HG03432 (cell line): Measurements from ENCODE around the gene NLRP9.

Experiments
- ATAC-seq: cut with Tn5 transposase; IDR thresholded peaks from one replicate; pipeline ENCODE4 v1.9.1; 2021; ENCODE audit warnings: mild to moderate bottlenecking, moderate library complexity; ENCODE audit not compliant: unreplicated experiment

NLRP9 gene

GRCh38 chr19:55674841-55675660 is 63.2 kb downstream of the NLRP9 start, which contains the start of gene EPN1:
EPN1 (plus strand) TSS chr19:55675226; CDS start chr19:55678628, 3,402 bp downstream.
- ATAC-seq: peak; percentile 77

- no peak for ATAC-seq
Measured at GRCh38 chr19:55674459-55674840, 63.8 kb downstream of the NLRP9 start.

- ATAC-seq: no peak
Measured at GRCh38 chr19:55673889-55674288, 64.3 kb downstream of the NLRP9 start.

GRCh38 chr19:55673465-55673864 is 64.7 kb downstream of the NLRP9 start:
- ATAC-seq: no peak

- ATAC-seq: no peak
Measured at GRCh38 chr19:55672418-55672817, 65.8 kb downstream of the NLRP9 start.

GRCh38 chr19:55671054-55671378 is 67.2 kb downstream of the NLRP9 start:
- no peak for ATAC-seq

- no peak for ATAC-seq
Measured at GRCh38 chr19:55670280-55671053, 67.7 kb downstream of the NLRP9 start.

- ATAC-seq: no peak
Measured at GRCh38 chr19:55669418-55670279, 68.6 kb downstream of the NLRP9 start.

- no peak for ATAC-seq
Measured at GRCh38 chr19:55668603-55669348, 69.4 kb downstream of the NLRP9 start.

GRCh38 chr19:55667958-55668357 is 70.2 kb downstream of the NLRP9 start:
- ATAC-seq: no peak

- ATAC-seq: no peak
Measured at GRCh38 chr19:55667511-55667910, 70.7 kb downstream of the NLRP9 start.

- no peak for ATAC-seq
Measured at GRCh38 chr19:55667006-55667381, 71.2 kb downstream of the NLRP9 start.

- ATAC-seq: no peak
Measured at GRCh38 chr19:55666343-55667005, 71.7 kb downstream of the NLRP9 start.

- no peak for ATAC-seq
Measured at GRCh38 chr19:55663846-55664536, 74.2 kb downstream of the NLRP9 start.

- no peak for ATAC-seq
Measured at GRCh38 chr19:55661826-55662225, 76.4 kb downstream of the NLRP9 start.

- ATAC-seq: no peak
Measured at GRCh38 chr19:55660991-55661390, 77.2 kb downstream of the NLRP9 start.

- ATAC-seq: no peak
Measured at GRCh38 chr19:55660404-55660803, 77.8 kb downstream of the NLRP9 start.

GRCh38 chr19:55659822-55660221 is 78.4 kb downstream of the NLRP9 start:
- ATAC-seq: no peak

- ATAC-seq: no peak
Measured at GRCh38 chr19:55658846-55659459, 79.2 kb downstream of the NLRP9 start.
